Measurements from ENCODE around the gene ADIPOQ.
"Not testable (repeated sequence)": the region's sequence is repeated elsewhere in the genome, so short reads cannot be mapped to it uniquely, and the experiment has no call there.

Gene ADIPOQ

GRCh38 chr3:186826410-186826975 is 16.0 kb upstream of the ADIPOQ start:
- DNase-seq (ENCODE audit: low read depth in 2 of 2, low spot score in 1 of 2) = no peak

GRCh38 chr3:186826976-186827857 is 15.3 kb upstream of the ADIPOQ start:
- DNase-seq (ENCODE audit: low read depth in 2 of 2, low spot score in 1 of 2) = peak; percentile 49 to 69

DNA sequence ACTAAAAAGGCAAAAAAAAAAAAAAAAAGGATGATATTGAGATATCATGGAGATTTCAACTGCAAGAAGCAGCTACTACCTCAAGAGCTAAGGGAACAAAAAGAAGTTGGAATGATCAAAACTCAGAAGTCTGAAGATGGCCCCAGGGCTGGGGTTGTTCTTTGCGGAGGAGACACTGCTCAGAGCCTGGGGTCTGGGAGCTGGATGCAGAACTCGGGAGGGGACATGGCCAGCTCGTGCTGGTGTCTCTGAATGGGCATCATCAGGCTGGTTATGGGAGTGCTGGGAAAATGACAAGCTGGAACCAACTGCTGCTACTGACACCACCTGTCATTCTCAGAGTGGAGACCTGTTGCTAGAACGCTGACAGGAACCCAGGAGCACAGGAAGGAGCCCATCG is 14.2 kb upstream of the ADIPOQ start:
- no peak for DNase-seq (ENCODE audit: low read depth in 2 of 2, low spot score in 1 of 2)

- DNase-seq (ENCODE audit: low read depth in 2 of 2, low spot score in 1 of 2) = no peak
Observed at GRCh38 chr3:186831798-186832197, 10.7 kb upstream of the ADIPOQ start.

DNA sequence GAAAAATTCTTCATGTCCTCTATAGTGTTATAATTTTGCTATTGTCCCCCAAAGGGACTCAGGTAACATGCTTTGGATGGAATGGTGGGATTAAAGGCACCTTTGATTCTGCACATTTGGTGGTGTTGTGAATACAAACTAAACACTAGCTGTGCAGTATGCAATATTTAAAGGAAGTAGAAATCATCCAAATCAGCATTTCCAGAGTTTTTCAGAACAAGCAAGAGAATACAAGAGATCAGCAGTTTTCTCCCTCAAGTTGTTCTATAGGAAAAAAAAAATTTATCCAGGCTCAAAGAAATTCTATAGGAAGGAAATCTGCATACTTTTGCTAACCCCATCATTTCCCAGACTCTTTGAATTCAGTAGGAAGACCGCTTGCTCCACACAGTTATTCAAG is 10.2 kb upstream of the ADIPOQ start:
- DNase-seq (ENCODE audit: low read depth in 2 of 2, low spot score in 1 of 2) = no peak

GRCh38 chr3:186839874-186840641 is 2.5 kb upstream of the ADIPOQ start:
- DNase-seq (ENCODE audit: low read depth in 2 of 2, low spot score in 1 of 2) = no peak

DNA sequence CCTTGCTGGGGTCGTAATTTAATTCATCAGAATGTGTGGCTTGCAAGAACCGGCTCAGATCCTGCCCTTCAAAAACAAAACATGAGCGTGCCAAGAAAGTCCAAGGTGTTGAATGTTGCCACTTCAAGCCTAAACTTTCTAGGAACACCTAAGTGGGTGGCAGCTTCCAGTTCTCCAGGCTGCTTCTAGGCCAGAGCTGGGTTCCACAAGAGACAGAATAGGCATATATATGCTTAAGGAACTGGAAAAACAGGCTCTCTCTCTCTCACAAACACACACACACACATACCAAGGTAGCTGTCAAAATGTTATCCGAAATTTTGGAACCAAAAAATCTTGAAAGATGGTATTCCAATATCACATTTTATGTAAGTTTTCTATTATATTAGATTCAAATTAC is 890 bp upstream of the ADIPOQ start:
- DNase-seq (ENCODE audit: low read depth in 2 of 2, low spot score in 1 of 2) = no peak

DNA sequence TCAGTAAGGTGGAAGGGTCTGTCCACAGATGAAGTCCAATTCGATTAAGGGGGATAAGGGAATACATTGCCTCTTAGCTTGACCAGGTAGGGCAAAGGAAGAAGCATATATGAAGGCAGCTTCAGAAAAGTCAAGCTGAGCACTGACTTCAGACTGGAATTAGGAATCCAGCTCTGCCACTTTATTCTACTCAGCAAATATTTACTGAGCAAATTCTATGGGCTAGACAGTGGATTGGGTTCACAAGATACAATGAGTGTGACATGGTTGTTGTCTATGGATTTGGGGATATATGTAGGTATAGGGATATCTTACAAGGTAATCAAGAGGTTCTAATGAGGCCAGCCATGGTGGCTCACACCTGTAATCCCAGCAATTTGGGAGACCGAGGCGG is 526 bp downstream of the ADIPOQ start:
- no peak for DNase-seq (ENCODE audit: low read depth in 2 of 2, low spot score in 1 of 2)

DNA sequence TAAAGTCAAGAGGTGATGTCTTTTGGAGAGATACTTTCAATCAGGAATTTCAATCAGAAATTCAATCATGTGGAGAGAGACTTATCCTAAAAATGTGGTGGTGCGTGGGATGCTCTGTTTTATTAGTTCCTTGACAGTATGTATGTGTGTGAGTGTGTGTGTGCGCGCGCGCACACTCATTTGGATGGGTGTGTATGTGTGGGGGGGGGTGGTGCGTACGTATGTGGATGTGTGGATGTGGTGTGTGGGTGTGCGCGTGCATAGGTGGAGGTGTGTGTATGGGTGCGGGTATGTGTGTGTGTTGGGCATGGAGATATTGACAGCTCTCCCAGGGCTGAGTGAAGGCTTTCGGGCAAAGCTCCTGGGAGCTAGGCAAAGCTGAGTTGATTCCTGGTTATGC is 2.4 kb downstream of the ADIPOQ start:
- no peak for DNase-seq (ENCODE audit: low read depth in 2 of 2, low spot score in 1 of 2)

DNA sequence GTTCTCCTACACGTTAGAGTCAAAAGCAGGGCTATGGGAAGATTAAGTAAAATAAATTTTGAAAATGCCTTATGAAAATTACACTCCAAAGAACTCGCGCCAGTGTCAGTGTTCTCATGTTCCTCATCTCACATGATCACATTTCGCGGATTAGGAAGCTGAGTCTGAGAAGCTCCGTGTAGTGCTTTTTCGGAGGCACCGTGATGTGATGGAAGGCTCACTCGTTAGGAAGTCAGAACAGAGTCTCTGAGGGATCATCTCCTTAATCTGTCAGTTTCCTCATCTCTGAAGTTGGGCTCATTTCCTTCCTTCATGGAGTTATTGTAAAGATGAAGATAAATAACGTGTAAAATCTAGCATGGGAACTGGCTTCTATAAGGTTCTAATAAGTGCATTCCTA is 3.2 kb downstream of the ADIPOQ start:
- DNase-seq (ENCODE audit: low read depth in 2 of 2, low spot score in 1 of 2) = no peak

GRCh38 chr3:186847437-186847836 is 4.9 kb downstream of the ADIPOQ start:
- no peak for DNase-seq (ENCODE audit: low read depth in 2 of 2, low spot score in 1 of 2)

DNA sequence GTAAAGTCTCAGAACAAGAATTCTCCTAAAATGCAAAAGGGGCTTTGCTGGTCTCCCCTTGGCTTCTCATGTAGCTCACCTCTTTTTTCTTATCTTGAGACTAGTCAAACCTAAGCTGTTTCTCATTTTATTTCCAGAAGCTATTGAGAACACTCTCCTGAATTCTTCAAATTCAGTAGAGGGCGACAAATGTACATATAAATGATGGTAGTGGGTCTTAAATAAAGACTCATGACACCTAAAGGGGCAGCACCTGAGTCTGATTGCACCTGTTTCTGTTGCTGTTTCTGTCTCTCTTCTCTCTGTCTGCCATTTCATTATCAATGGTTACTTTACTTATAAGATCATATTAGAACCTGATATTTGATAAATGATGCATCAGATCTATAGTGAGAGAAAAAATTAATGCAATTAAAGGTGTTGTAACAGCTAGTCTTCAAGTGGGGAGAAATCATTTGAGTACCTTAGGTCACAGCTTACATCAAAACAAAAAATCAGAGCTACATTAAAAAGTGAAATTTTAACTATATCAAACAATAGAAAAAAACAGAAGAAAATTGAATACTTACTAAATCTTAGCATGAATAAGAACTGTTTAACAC is 7.0 kb downstream of the ADIPOQ start:
- DNase-seq (ENCODE audit: low read depth in 2 of 2, low spot score in 1 of 2) = no peak

DNA sequence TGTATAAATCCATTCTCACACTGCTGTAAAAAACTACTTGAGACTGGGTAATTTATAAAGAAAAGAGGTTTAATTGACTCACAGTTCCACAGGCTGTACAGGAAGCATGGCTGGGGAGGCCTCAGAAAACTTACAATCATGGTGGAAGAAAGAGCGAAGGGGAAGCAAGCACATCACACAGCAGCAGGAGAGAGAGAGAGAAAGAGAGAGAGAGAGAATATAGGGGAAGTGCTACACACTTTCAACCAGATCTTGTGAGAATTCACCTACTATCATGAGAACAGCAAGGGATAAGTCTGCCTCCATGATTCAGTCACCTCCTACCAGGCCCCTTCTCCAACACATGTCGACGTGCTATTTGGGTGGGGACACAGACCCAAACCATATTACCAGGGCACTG is 9.3 kb downstream of the ADIPOQ start:
- DNase-seq (ENCODE audit: low read depth in 2 of 2, low spot score in 1 of 2) = not testable (repeated sequence)

- DNase-seq (ENCODE audit: low read depth in 2 of 2, low spot score in 1 of 2) = no peak
Observed at GRCh38 chr3:186852994-186853393, 10.5 kb downstream of the ADIPOQ start.

DNA sequence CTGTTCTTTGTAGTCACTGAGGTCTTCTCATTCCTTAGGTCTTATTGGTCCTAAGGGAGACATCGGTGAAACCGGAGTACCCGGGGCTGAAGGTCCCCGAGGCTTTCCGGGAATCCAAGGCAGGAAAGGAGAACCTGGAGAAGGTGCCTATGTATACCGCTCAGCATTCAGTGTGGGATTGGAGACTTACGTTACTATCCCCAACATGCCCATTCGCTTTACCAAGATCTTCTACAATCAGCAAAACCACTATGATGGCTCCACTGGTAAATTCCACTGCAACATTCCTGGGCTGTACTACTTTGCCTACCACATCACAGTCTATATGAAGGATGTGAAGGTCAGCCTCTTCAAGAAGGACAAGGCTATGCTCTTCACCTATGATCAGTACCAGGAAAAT is 11.6 kb downstream of the ADIPOQ start:
- no peak for DNase-seq (ENCODE audit: low read depth in 2 of 2, low spot score in 1 of 2)

- no peak for DNase-seq (ENCODE audit: low read depth in 2 of 2, low spot score in 1 of 2)
Observed at GRCh38 chr3:186854954-186855353, 12.4 kb downstream of the ADIPOQ start.

GRCh38 chr3:186857743-186858142 is 15.2 kb downstream of the ADIPOQ start:
- DNase-seq (ENCODE audit: low read depth in 2 of 2, low spot score in 1 of 2) = no peak

GRCh38 chr3:186865215-186865853 is 22.8 kb downstream of the ADIPOQ start:
- DNase-seq (ENCODE audit: low read depth in 2 of 2, low spot score in 1 of 2) = not testable (repeated sequence)

GRCh38 chr3:186866095-186866494 is 23.6 kb downstream of the ADIPOQ start:
- DNase-seq (ENCODE audit: low read depth in 2 of 2, low spot score in 1 of 2) = not testable (repeated sequence)

GRCh38 chr3:186869253-186870100 is 27.0 kb downstream of the ADIPOQ start:
- DNase-seq (ENCODE audit: low read depth in 2 of 2, low spot score in 1 of 2) = no peak
